ENCODE measurements around the gene PLSCR3. TPM values are rescaled to one million over a fixed set of nuclear protein-coding genes. Genes with fewer than 3 reads are reported as not detected.

The PLSCR3 gene
- total and polyA plus RNA-seq, 2 experiments from 2014 or later, result 25.9 to 40.3 TPM

GRCh38 chr17:7352910-7353635, 41.3 kb downstream of the PLSCR3 start:
- no peak for DNase-seq (ENCODE audit: low read depth in 1 of 2, low spot score in 1 of 2)
- peak overlapping the region; percentile 97 for H3K27ac ChIP-seq
- no peaks in the 10 kb centered on the region for H3K9me3 ChIP-seq (ENCODE audit: low read depth)
- TF ChIP-seq CTCF (IDR thresholded peaks at IDR 0.05; ENCODE audit: low read depth, low read length), result no peak
- peaks cover 11% of the 10 kb centered on the region for H3K4me1 ChIP-seq (ENCODE audit: low read depth)
- H3K4me3 ChIP-seq, result peak overlapping the region; percentile 54
- H3K36me3 ChIP-seq, result no peaks in the 10 kb centered on the region
- H3K27me3 ChIP-seq, result no peaks in the 10 kb centered on the region

- no peaks in the 10 kb centered on the region for H3K36me3 ChIP-seq
- H3K4me3 ChIP-seq, result peak overlapping the region; percentile 54
- H3K27me3 ChIP-seq, result no peaks in the 10 kb centered on the region
- no peak for DNase-seq (ENCODE audit: low read depth in 1 of 2, low spot score in 1 of 2)
- peak; percentile 52 for TF ChIP-seq CTCF (IDR thresholded peaks at IDR 0.05; ENCODE audit: low read depth, low read length)
- H3K9me3 ChIP-seq (ENCODE audit: low read depth), result no peaks in the 10 kb centered on the region
- peak overlapping the region; percentile 97 for H3K27ac ChIP-seq
- H3K4me1 ChIP-seq (ENCODE audit: low read depth), result peaks cover 13% of the 10 kb centered on the region
These were observed 41.8 kb downstream of the PLSCR3 start for GRCh38 chr17:7352503-7352889.

- Histone ChIP-seq H3K4me3 (peak within 1 kb of the TSS; percentile 54), H3K4me1 (ENCODE audit: low read depth) (peaks cover 13% of the 10 kb centered on the region)
These were observed 42.4 kb downstream of the PLSCR3 start, which contains the start of gene KCTD11 for GRCh38 chr17:7351665-7352502. Gene KCTD11 (plus strand): TSS chr17:7352162.

GRCh38 chr17:7348478-7349242, 45.7 kb downstream of the PLSCR3 start:
- no peaks in the 10 kb centered on the region for H3K27me3 ChIP-seq
- TF ChIP-seq CTCF (IDR thresholded peaks at IDR 0.05; ENCODE audit: low read depth, low read length), result no peak
- no peaks in the 10 kb centered on the region for H3K9me3 ChIP-seq (ENCODE audit: low read depth)
- H3K4me1 ChIP-seq (ENCODE audit: low read depth), result peaks cover 13% of the 10 kb centered on the region
- H3K27ac ChIP-seq, result no peak overlapping the region
- H3K36me3 ChIP-seq, result no peaks in the 10 kb centered on the region
- peak in 1 of 2 donors; percentile 62 for DNase-seq (ENCODE audit: low read depth in 1 of 2, low spot score in 1 of 2)
- no peak overlapping the region for H3K4me3 ChIP-seq

More at GRCh38 chr17:7351665-7352502, 42.4 kb downstream of the PLSCR3 start, which contains the start of gene KCTD11:
- H3K27me3 ChIP-seq, result no peaks in the 10 kb centered on the region
- no peaks in the 10 kb centered on the region for H3K9me3 ChIP-seq (ENCODE audit: low read depth)
- H3K27ac ChIP-seq, result peak within 1 kb of the TSS; percentile 97
- no peak for TF ChIP-seq CTCF (IDR thresholded peaks at IDR 0.05; ENCODE audit: low read depth, low read length)
- H3K36me3 ChIP-seq, result no peaks in the 10 kb centered on the region
- DNase-seq (ENCODE audit: low read depth in 1 of 2, low spot score in 1 of 2), result peak; percentile 94 to 96
